ENCODE measurements around the gene WFDC1.

The WFDC1 gene, protein sequence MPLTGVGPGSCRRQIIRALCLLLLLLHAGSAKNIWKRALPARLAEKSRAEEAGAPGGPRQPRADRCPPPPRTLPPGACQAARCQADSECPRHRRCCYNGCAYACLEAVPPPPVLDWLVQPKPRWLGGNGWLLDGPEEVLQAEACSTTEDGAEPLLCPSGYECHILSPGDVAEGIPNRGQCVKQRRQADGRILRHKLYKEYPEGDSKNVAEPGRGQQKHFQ

DNA sequence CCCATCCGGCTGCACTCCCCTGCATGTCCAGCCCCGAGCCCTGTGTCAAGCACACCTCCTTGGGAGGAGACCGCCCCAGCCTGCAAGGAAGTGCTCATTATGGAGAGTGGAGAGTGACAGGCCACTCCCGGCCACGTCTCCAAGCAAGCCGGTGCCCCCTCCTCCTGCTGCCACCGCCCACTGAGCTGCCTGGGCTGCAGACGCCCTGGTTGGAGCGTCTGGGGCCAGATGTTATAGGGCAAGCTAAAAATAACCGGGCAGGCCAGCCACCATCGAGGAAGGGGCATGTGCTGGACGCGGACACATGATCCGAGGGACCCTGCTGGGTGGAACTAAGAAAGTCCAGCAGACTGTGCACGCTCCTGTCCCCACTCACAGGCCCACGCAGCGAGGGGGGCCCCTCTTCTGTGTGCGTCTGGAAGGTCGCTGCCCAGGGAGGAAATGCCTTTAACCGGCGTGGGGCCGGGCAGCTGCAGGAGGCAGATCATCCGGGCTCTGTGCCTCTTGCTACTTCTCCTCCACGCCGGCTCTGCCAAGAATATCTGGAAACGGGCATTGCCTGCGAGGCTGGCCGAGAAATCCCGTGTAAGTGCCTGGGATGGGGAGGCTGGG lies at the start of gene WFDC1:
WFDC1 (plus strand) TSS at position 348 of the 612 bp plus-strand sequence; CDS start at position 442, 94 bp downstream.
- no peak for DNase-seq

DNA sequence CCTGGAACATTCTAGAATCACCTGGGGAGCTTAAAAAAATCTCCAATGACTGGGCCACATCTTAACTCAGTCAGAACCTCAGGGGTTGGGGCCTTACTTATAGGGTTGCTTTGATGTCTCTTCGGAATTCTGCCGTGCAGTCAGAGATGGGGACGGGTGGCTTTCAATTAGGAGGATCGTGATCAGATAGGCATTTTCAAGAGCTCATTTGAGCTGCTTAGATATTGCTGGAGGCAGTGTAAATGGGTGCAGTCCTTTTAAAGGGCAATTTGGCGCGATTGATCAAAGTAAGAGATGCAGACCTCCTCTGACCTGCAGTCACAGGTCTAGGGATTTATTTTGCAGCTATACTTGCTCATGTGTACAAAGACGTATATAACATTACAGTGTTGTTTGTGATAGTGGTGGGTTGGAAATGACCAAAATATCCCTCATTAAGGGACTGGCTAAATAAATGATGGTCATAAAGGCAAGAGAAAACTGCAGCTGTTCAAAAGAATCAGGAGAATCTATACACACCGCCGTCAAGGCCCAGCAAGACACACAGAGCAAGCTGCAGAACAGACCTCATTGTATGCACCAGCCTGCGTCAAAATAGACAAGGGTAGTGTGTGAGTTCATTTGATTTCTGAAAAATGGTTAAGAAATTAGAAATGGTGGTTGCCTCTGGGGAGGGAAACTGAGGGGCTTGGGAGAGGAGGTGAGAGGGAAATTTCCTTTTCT lies 48.6 kb upstream of the WFDC1 start:
- no peak for DNase-seq

DNA sequence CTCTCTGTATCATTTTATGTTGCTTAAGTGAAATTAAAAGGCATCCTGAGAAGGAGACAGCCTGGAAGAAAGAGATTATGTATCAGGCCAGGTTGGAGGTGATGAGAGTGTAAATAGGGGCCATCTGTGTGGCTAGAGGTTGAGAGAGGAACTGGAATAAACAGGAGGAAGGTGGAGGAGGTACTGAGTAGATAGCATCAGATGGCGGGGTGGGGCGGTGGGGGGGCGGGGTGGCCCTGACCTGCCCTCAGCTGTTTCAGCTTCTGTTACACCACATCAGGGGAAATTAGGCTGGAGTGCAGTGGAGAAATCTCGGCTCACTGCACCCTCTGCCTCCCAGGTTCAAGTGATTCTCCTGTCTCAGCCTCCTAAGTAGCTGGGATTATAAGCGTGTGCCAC lies 48.0 kb upstream of the WFDC1 start:
- no peak for DNase-seq

DNA sequence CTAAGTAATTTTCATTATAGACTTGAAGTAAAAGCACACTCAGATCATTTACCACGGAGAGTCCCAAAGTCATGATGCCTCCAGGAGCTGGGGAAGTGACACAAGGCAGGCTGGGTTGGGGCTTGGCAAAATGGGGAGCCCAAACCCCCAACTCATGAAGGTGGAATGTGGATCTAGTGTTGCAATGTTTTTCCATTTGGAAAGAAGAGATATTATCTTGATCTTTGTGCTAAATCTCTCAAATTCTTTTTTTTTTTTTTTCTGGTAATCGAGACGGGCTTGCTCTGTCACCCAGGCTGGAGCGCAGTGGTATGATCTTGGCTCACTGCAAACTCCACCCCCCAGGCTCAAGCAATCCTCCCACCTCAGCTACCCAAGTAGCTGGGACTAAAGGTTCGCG lies 47.3 kb upstream of the WFDC1 start:
- DNase-seq, result no peak

DNA sequence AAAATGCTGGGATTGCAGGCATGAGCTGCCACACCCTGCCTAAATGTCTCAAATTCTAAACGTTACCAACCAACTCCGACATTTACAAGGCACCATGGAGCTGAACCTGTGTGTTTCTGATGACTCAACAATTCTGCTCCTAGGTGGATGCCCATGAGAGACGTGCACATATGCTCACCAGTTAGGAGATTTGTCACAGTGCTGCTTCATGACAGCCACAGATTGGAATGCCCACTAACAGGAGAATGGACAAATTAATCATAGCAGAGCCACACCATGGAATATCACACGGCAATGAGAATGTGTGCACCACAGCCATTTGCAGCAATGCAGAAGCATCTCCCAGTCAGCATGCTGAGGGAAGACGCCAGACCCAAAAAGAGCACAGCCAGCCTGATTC lies 46.8 kb upstream of the WFDC1 start:
- DNase-seq, result no peak

DNA sequence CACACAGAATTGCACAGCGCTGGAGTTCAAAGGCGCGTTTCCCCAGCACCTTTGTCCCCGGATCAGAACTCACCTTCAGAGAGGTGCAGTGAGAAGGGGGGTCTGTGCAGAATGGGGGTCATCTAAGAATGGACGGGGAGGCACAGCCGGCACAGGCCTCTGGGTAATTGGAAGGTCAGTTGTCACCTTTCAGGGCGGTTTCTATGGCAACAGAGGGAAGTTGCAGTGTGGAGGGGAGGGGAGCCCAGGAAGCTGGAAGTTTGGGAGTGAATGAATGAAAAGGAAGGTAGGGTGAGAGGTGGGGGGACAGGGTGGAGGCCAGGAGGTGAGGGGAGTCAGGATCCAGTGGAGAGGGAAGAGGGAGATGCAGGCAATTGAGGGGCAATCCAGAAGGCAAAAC lies 42.5 kb upstream of the WFDC1 start:
- no peak for DNase-seq

DNA sequence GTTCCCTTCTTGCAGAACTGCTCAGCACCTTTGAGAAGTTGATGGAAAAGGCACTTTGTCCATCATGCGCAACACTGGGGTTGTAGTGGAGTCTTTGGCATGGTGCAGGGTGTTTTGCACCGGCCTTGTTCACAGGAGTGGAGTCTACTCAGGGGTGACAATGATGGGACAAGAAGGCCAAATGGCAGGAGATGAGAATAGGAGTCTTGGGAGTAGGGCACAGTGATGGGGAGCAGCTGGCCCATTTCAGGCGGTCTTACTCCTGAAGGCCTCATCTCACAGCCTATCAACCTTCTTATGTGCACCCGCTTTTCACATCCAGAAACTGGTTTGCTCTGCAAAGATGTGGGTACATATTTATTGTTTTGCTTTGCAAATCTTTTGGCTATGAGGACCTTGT lies 41.5 kb upstream of the WFDC1 start:
- DNase-seq, result no peak

DNA sequence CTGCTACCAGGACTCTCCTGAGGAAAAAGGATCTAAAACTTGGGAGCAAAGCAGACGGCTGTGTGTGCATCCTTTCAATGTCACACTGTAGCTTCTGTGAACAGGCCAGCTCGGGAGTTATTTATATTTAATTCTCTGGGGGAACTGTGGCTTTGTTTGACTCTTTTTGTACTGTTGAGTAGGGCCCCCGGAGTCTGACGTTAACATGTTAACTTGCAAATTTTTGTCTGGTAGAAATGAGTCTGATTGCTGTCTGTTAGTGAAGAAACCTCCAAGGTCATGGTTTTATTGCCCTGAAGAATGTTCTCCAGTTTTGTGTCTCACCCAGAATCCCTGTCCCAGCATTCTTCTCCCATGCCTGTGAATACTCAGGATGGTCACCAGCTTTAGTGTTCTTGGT lies 40.6 kb upstream of the WFDC1 start:
- DNase-seq, result no peak

DNA sequence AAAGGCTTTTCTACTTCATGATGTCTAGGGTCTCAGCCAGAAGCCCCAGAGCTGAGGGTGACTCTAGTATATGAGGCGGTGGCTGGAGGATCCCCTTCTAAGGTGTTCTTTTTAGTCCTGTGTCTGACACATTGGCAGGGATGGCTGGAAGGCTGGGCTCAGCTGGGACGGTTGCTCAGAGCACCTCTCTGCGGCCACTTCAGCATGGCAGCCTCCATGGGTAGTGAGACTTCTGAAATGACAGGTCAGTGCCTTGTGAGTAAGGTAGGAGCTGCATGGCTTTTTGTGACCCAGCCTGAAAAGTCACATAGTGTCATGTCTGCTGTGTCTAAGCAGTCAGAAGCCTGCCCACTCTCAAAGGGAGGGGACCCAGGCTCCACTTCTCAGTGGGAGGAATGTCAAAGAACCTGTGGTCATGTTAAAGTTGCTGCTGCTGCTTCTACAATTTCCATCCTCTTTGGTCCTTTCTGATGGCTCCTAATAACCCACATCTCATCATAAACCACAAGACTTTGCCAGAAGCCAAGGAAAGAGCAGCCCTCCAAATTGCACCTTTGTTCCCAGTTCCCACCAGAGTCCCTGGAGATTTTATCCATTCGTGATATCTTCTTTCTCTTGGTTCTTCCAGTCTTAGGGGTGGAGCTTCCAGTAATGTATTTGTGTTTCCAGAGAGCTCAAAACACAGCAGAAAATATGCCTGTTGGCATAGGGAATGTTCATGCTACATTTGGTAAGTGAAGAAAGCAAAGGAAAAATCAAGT lies 39.4 kb upstream of the WFDC1 start:
- DNase-seq, result no peak

DNA sequence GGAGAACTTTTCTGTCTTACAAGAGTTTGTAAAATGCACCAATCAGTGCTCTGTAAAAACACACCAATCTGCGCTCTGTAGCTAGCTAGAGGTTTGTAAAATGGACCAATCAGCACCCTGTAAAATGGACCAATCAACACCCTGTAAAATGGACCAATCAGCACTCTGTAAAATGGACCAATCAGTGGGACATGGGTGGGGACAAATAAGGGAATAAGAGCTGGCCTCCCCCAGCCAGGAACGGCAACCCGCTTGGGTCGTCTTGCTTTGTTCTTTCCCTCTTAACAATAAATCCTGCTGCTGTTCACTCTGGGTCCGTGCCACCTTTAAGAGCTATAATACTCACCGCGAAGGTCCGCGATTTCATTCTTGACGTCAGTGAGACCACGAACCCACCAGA lies 36.4 kb upstream of the WFDC1 start:
- DNase-seq, result no peak

DNA sequence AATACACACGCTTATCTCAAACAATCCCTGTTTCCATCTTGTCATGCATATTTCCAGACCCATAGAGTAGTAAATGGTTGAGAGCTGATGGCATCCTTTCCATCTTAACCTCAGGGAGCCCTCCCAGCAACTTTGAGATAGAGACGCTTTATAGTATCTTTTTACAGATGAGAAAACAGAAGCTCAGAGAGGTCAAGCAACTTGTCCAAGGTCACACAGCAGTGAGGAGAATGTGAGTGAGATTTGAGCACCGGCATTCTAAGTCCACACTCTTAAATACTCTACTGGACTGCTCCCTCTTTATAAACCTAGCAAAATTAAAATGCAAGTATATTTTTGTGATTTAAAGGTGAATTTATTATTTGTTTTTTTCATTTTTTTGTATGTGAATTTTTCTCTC lies 35.0 kb upstream of the WFDC1 start:
- DNase-seq, result no peak

DNA sequence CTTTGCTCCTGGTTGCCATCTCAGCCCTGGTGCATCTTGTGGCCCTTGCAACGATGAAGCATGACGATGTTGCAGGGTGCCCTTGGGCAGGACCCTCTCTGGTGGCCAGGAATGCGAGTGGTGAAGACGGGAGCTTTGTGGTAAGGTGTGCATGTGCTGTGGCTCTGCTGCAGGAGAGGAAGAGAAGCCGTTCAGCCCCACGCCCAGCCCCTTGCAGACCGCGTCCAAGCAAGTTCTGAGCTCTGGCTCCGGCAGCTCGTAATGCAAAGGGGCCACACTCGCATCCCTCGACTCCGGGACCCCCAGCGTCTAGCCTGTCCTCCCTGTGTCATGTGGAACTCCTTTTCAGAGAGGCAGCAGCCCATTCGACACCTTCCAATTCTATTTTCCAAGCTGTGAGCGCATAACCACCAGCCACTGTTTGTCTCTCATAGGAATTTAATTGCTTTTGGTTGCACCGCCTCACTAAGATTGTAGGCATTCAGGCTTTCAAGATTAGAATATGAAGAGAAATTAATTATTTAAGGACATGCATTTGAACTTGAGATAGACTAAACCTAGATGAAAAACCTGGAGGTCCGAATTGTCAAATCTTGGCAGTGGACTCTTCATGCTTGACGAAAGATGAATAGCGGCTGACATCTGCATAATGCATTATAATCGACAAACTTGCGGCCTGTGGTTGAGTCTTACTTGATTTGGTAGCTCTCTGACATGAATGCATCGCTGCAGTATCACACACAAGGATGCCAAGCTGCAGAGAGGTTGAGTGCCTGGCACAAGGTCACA lies 33.7 kb upstream of the WFDC1 start:
- no peak for DNase-seq

DNA sequence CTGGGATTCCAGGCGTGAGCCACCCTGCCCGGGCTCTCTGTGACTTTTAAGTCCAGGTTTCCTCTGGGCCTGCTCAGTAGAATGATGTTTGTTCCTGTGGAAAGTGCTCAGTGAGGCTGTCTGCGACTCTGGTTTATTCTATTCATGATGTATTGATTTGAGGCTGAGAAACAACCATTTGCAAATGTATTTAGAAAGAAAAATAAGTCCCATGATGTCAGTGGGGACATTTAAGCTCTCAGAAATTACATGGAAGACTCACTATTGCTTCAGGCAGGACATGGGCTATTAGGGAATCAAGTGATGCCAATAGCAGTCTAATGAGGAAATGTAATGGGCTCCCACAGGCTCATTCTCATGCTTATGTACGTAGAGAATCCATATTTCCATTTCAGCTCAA lies 32.6 kb upstream of the WFDC1 start:
- DNase-seq, result no peak

DNA sequence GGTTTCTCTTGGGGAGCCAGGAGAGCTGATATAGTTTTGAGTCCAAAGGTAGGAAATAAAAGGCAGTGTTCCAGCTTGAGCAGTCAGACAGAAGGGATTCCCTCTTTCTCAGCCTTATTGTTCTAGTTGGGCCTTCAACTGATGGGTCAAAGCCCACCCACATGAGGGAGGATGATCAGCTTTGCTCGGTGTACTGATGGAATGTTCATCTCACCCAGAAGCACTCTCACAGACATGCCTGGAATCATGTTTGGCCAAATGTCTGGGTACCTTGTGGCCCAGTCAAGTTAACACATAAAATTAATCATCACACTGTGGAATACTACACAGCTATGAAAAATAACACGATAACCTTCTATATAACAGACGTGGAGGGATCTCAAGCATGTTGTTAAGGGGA lies 31.7 kb upstream of the WFDC1 start:
- no peak for DNase-seq

DNA sequence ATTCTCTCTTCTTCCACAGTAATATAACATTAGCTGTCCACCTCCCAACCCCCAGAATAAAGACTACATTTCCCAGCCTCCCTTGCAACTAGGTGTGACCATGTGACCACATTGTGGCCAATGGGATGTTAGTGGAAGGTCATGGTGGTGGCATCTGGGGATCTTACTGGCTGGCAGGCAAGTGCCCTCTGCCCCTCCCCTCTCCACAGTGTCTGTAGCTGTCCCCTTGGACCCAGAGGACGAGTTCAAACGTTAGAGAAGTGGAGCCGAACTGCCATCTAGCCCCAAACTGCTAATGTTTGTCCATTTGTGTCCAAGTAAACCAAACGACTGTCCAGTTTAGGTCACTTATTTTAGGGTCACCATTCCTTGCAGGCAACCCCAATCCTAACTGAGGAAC lies 28.2 kb upstream of the WFDC1 start:
- DNase-seq, result peak; percentile 51 to 53

DNA sequence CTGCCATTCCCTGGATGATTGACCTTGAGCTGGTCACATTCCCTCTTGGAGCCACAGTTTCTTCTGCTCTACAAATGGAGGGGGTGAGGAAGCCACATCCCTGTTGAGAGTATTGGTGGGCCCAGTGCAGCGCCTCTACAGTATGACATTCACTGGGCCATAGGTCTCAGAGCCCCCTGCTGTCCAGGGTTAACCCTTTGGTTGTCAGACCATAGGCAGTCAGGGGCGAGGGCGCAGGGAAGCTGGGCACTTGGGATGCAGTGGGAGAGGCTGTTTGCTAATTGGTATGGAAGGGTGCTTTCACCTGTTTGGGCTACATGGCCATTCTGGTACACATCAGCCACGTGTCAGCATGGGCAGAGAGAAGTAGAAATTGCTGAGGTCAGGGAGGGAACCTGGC lies 27.3 kb upstream of the WFDC1 start:
- DNase-seq, result no peak

DNA sequence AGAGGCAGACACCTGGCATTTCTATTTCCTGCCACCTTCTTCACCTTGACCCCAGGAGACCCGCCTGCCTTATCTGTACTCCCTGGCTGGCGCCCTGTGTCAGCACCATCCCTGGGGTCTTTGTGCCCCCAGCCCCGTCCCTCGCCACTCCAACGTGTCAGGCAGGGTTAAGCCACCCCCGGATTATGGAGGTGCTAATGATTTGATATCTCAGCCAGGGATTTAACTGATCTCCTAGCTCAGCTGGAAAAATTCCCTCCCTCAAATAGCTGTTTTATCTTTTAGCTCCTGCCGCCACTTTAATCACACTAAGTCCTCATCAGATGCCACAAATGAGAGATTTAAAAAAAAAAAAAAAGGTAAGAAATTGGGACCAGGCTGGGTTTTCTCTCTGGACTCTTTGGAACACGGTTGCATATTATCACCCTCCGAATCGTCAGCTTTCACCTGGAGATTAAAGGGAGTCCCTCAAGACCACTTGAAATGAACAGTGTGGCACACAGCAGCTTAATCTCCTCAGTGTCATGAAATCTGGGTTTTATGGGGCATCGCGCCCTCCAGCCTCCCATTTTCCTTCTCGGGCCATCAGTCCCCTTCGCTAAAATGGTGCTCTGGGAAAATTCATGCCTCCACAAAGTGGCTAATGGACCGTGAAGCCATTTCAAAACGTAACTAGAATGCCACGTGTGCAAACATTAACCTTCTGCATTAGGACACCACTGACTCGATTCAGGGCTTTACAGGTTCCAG lies 26.2 kb upstream of the WFDC1 start:
- peak in 1 of 2 experiments; percentile 22 for DNase-seq

DNA sequence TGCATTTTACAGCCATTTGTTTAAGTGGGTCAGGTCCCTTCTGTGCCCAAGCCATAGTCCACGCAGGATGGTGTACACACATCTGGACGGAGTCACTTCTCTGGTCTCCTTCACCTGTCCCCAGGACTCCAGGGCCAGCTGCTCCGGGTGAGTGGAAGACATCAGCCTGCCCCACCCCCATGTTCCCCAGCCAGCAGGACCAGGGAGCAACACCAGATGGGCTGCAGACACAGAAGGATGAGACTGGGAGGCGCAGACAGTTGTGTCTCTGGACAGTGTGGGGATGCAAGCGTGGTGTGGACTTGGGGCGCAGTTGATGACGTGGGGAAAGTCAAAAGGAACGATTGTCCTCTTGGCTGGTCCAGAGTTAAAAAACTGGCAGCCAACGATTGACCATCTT lies 24.6 kb upstream of the WFDC1 start:
- no peak for DNase-seq

DNA sequence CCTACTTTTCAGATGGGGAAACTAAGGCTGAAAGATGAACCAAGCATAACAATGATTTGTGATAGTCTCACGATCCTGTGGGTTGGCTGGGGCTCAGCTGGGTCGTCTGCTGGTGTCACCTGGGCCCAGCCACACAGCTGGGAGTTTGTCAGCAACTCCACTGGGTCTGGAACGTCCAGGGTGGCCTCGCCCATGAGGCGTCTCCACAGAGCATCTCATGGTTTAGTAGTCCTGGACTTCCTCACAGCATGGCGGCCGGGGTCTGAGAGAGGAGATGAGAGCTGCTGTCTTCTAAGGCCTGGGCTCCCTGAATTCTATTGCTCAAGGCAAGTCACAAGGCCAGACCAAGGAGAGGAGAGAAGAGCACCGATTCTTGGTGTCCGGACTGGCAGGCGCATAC lies 24.1 kb upstream of the WFDC1 start:
- DNase-seq, result no peak

DNA sequence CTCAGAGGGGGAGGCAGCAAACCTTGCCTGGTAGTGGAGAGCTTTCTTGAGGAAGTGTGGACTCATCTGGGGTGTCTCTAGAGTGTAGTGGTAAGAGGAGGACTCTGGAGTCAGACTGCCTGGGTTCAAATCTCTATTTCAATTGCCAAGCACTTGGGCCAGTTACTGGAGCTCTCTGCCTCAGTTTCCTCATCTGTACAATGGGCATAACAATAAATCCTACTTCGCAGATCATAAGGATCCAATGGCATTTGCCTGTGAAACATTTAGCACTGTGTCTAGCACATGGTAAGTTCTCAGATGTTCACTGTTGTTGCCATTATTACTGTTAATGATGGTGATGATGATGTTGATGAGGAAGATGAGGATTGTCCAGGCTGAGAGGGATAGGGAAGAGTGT lies 23.6 kb upstream of the WFDC1 start:
- no peak for DNase-seq

DNA sequence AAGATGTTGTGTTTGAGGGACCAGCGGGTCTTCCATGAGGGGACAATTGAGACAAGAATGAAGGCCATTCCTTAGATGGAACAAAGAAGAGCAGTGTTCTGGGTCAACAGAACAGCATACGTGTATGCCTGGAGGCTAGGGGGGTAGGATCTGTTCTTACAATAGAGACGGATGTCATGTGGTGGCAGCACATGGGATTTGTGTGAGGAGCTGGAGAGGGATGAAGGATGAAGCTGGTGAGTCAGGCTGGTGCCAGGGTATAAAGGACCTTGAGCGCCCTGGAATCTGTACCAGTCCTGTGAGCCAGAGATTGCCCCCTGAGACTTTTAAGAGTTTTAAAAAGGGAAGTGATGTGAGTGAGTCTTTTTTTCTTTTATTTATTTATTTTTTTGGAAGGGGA lies 22.8 kb upstream of the WFDC1 start:
- no peak for DNase-seq

DNA sequence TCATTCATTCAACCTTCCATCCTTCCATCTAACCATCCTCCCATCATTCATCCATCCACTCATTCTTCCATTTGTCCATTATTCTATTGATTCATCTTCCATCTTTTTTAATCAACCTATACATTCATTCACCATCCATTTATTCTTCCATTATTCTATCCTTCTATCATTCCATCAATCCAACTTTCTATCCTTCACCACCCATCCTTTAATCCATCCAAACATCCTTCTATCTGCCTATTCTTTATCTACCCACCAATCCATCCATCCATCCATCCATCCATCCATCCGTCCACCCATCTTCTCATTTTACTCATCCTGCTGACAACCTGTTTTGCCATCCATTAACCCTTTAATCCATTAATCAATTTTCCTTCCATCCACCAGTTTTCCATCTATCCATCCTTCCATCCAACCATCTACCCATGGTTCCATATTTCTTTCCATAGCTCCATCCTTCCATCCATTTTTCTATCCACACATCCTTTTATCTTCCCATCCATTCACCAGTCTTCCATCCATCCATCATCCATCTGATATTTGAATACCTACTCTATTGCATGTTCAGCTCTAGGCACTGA lies 21.8 kb upstream of the WFDC1 start:
- DNase-seq, result no peak

All from NCI-H526 (cell line).